ENCODE results near the gene GDPD3.

GDPD3 gene, protein sequence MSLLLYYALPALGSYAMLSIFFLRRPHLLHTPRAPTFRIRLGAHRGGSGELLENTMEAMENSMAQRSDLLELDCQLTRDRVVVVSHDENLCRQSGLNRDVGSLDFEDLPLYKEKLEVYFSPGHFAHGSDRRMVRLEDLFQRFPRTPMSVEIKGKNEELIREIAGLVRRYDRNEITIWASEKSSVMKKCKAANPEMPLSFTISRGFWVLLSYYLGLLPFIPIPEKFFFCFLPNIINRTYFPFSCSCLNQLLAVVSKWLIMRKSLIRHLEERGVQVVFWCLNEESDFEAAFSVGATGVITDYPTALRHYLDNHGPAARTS

DNA sequence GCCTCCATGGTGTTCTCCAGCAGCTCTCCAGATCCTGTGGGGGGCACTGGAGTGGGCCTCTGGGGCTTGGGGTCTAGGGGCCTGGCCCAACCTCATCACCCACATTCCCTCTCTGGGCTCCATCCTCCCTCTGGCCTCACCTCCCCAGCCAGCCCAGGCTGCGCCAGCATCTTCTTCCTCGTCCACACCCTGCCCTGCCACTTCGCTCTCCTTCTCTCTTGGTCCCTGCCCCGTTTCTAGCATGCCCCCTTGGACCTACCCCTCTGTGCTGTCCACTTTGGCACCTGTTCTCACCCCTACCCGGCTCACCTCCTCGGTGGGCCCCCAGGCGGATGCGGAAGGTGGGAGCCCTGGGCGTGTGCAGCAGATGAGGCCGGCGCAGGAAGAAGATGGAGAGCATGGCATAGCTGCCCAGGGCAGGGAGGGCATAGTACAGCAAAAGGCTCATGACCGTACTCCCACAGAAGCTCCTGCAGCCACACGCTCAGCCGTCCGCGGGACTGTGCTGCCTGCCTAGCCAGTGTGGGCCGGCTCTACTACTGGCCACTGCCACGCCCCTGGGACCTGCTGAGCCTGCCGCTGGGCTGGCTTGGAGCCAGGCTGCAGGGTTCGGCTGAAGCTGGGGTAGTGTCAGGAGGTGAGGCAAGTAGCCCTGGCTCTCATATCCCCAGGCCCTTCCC is at the start of gene GDPD3:
Gene GDPD3 (minus strand): TSS at position 507 of the 680 bp plus-strand sequence. CDS start 59 bp downstream, at position 448.
- peak; percentile 52 for ATAC-seq
- TF ChIP-seq ZC3H10 (CRISPR knock-in tag; IDR thresholded peaks at IDR 0.05) (no peak), ZNF70 (CRISPR knock-in tag; IDR thresholded peaks at IDR 0.05) (no peak), TCF4 (CRISPR knock-in tag; IDR thresholded peaks at IDR 0.05; ENCODE audit: borderline replicate concordance) (no peak), SNAI2 (CRISPR knock-in tag; IDR thresholded peaks at IDR 0.05) (no peak)

DNA sequence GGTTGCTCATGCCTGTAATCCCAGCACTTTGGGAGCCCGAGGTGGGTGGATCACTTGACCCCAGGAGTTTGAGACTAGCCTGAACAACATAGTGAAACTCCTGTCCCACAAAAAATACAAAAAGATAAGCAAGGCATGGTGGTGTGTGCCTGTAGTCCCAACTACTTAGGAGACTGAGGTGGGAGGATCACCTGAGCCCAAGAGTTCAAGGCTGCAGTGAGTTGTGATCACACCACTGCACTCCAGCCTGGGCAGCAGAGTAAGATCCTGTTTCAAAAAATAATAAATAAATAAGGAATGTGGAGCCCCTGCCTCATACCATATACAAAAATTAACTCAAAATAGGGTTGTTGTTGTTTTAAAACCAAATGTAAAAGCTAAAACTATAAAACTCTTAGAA is 43.9 kb upstream of the GDPD3 start:
- TF ChIP-seq BACH2 (CRISPR knock-in tag; IDR thresholded peaks at IDR 0.05; ENCODE audit: borderline replicate concordance), result no peak
- TF ChIP-seq ZC3H10 (CRISPR knock-in tag; IDR thresholded peaks at IDR 0.05), result no peak
- TF ChIP-seq GLIS3 (CRISPR knock-in tag; IDR thresholded peaks at IDR 0.05), result no peak

DNA sequence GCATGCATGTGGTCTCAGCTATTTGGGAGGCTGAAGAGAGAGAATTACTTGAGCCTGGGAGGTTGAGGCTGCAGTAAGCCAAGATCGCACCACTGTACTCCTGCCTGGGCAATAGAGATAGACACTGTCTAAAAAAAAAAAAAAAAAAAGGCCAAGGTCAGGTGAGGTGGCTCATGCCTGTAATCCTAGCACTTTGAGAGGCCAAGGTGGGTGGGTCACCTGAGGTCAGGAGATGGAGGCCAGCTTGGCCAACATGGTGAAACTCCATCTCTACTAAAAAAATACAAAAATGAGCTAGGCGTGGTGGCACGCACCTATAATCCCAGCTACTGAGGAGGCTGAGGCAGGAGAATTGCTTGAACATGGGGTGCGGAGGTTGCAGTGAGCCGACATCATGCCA is 41.9 kb upstream of the GDPD3 start:
- ATAC-seq, result no peak
- TF ChIP-seq, protein P1, sequence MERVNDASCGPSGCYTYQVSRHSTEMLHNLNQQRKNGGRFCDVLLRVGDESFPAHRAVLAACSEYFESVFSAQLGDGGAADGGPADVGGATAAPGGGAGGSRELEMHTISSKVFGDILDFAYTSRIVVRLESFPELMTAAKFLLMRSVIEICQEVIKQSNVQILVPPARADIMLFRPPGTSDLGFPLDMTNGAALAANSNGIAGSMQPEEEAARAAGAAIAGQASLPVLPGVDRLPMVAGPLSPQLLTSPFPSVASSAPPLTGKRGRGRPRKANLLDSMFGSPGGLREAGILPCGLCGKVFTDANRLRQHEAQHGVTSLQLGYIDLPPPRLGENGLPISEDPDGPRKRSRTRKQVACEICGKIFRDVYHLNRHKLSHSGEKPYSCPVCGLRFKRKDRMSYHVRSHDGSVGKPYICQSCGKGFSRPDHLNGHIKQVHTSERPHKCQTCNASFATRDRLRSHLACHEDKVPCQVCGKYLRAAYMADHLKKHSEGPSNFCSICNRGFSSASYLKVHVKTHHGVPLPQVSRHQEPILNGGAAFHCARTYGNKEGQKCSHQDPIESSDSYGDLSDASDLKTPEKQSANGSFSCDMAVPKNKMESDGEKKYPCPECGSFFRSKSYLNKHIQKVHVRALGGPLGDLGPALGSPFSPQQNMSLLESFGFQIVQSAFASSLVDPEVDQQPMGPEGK (CRISPR knock-in tag; IDR thresholded peaks at IDR 0.05; ENCODE audit: borderline replicate concordance), result no peak
- no peak for TF ChIP-seq GLIS3 (CRISPR knock-in tag; IDR thresholded peaks at IDR 0.05)
- no peak for TF ChIP-seq ISL1 (CRISPR knock-in tag; IDR thresholded peaks at IDR 0.05)
- TF ChIP-seq, protein P2, sequence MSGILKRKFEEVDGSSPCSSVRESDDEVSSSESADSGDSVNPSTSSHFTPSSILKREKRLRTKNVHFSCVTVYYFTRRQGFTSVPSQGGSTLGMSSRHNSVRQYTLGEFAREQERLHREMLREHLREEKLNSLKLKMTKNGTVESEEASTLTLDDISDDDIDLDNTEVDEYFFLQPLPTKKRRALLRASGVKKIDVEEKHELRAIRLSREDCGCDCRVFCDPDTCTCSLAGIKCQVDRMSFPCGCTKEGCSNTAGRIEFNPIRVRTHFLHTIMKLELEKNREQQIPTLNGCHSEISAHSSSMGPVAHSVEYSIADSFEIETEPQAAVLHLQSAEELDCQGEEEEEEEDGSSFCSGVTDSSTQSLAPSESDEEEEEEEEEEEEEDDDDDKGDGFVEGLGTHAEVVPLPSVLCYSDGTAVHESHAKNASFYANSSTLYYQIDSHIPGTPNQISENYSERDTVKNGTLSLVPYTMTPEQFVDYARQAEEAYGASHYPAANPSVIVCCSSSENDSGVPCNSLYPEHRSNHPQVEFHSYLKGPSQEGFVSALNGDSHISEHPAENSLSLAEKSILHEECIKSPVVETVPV (CRISPR knock-in tag; IDR thresholded peaks at IDR 0.05), result no peak
- no peak for TF ChIP-seq ZNF8 (CRISPR knock-in tag; IDR thresholded peaks at IDR 0.05)
- no peak for TF ChIP-seq RARB (CRISPR knock-in tag; IDR thresholded peaks at IDR 0.05)
- TF ChIP-seq ZC3H10 (CRISPR knock-in tag; IDR thresholded peaks at IDR 0.05), result no peak
- TF ChIP-seq ZFP3 (CRISPR knock-in tag; IDR thresholded peaks at IDR 0.05), result no peak
- TF ChIP-seq TCF4 (CRISPR knock-in tag; IDR thresholded peaks at IDR 0.05; ENCODE audit: borderline replicate concordance), result no peak
- no peak for TF ChIP-seq ESRRG (CRISPR knock-in tag; IDR thresholded peaks at IDR 0.05)
- TF ChIP-seq, protein P3, sequence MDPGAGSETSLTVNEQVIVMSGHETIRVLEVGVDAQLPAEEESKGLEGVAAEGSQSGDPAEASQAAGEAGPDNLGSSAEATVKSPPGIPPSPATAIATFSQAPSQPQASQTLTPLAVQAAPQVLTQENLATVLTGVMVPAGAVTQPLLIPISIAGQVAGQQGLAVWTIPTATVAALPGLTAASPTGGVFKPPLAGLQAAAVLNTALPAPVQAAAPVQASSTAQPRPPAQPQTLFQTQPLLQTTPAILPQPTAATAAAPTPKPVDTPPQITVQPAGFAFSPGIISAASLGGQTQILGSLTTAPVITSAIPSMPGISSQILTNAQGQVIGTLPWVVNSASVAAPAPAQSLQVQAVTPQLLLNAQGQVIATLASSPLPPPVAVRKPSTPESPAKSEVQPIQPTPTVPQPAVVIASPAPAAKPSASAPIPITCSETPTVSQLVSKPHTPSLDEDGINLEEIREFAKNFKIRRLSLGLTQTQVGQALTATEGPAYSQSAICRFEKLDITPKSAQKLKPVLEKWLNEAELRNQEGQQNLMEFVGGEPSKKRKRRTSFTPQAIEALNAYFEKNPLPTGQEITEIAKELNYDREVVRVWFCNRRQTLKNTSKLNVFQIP (CRISPR knock-in tag; IDR thresholded peaks at IDR 0.05; ENCODE audit: borderline replicate concordance, low read depth), result no peak
- TF ChIP-seq CSDC2 (CRISPR knock-in tag; IDR thresholded peaks at IDR 0.05), result no peak
- TF ChIP-seq, protein P4, sequence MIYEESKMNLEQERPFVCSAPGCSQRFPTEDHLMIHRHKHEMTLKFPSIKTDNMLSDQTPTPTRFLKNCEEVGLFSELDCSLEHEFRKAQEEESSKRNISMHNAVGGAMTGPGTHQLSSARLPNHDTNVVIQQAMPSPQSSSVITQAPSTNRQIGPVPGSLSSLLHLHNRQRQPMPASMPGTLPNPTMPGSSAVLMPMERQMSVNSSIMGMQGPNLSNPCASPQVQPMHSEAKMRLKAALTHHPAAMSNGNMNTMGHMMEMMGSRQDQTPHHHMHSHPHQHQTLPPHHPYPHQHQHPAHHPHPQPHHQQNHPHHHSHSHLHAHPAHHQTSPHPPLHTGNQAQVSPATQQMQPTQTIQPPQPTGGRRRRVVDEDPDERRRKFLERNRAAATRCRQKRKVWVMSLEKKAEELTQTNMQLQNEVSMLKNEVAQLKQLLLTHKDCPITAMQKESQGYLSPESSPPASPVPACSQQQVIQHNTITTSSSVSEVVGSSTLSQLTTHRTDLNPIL (CRISPR knock-in tag; IDR thresholded peaks at IDR 0.05; ENCODE audit: low read depth), result no peak
- TF ChIP-seq SNAI2 (CRISPR knock-in tag; IDR thresholded peaks at IDR 0.05), result no peak
- TF ChIP-seq, protein P5, sequence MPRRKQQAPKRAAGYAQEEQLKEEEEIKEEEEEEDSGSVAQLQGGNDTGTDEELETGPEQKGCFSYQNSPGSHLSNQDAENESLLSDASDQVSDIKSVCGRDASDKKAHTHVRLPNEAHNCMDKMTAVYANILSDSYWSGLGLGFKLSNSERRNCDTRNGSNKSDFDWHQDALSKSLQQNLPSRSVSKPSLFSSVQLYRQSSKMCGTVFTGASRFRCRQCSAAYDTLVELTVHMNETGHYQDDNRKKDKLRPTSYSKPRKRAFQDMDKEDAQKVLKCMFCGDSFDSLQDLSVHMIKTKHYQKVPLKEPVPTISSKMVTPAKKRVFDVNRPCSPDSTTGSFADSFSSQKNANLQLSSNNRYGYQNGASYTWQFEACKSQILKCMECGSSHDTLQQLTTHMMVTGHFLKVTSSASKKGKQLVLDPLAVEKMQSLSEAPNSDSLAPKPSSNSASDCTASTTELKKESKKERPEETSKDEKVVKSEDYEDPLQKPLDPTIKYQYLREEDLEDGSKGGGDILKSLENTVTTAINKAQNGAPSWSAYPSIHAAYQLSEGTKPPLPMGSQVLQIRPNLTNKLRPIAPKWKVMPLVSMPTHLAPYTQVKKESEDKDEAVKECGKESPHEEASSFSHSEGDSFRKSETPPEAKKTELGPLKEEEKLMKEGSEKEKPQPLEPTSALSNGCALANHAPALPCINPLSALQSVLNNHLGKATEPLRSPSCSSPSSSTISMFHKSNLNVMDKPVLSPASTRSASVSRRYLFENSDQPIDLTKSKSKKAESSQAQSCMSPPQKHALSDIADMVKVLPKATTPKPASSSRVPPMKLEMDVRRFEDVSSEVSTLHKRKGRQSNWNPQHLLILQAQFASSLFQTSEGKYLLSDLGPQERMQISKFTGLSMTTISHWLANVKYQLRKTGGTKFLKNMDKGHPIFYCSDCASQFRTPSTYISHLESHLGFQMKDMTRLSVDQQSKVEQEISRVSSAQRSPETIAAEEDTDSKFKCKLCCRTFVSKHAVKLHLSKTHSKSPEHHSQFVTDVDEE (CRISPR knock-in tag; IDR thresholded peaks at IDR 0.05), result no peak
- TF ChIP-seq ARNTL (CRISPR knock-in tag; IDR thresholded peaks at IDR 0.05; ENCODE audit: borderline replicate concordance, low read depth), result no peak
- no peak for TF ChIP-seq ZNF70 (CRISPR knock-in tag; IDR thresholded peaks at IDR 0.05)
- no peak for TF ChIP-seq ZNF565 (CRISPR knock-in tag; conservative IDR thresholded peaks at IDR 0.05; ENCODE audit: low read depth)

More for the DNA sequence above, 43.9 kb upstream of the GDPD3 start:
- ATAC-seq, result no peak

All from SK-N-SH treated with all-trans-retinoic acid at 6 μM for 48 hours (cell line).